DND-41 (cell line): Measurements from ENCODE around the gene SPARC.
A peak's percentile ranks its signal among the peaks of the same experiment; 100 is the strongest.

ENCODE experiments used
- ATAC-seq: fragments of 200-7000 bp; cut with Tn5 transposase; 3 replicates; pipeline ENCODE4 v1.9.1; 2021; ENCODE audit warnings: low read depth; ENCODE audit not compliant: insufficient read depth
- DNase-seq: peaks from one replicate; pipeline ENCODE4 v3.0.0-alpha.2; 2020
- H2AFZ ChIP-seq: 2 replicates; pipeline ENCODE4 v1.6.0; 2012; ENCODE audit warnings: low read depth, low read length
- H3K27ac ChIP-seq: 2 replicates; pipeline ENCODE4 v1.5.1; 2012; ENCODE audit warnings: low read length, inconsistent platforms
- H3K27me3 ChIP-seq: fragments of 200-600 bp; sonication (generic); 2 replicates; pipeline ENCODE4 v1.6.0; 2012; ENCODE audit warnings: low read length, mild to moderate bottlenecking, inconsistent platforms; ENCODE audit not compliant: insufficient read depth, poor library complexity
- H3K36me3 ChIP-seq: 2 replicates; pipeline ENCODE4 v1.5.1; 2012; ENCODE audit warnings: low read length, inconsistent platforms; ENCODE audit not compliant: insufficient read depth
- H3K4me1 ChIP-seq: 2 replicates; pipeline ENCODE4 v1.5.1; 2012; ENCODE audit warnings: mild to moderate bottlenecking, low read length; ENCODE audit not compliant: insufficient read depth
- H3K4me2 ChIP-seq: 2 replicates; pipeline ENCODE4 v1.6.0; 2012; ENCODE audit warnings: mild to moderate bottlenecking, moderate library complexity, low read length, inconsistent platforms; ENCODE audit not compliant: insufficient read depth
- H3K4me3 ChIP-seq, 2 experiments: fragments of 200-600 bp in 1 of 2; shearing (Covaris generic) in 1 of 2; 2 replicates each; pipeline ENCODE4 v1.5.1; 2012 to 2016; ENCODE audit warnings: inconsistent platforms in 2 of 2, low read length in 2 of 2, mild to moderate bottlenecking in 2 of 2, low read depth in 1 of 2, moderate library complexity in 1 of 2
- H3K79me2 ChIP-seq: 2 replicates; pipeline ENCODE4 v1.6.0; 2012; ENCODE audit warnings: low read length, inconsistent platforms; ENCODE audit not compliant: insufficient read depth
- H3K9ac ChIP-seq: 2 replicates; pipeline ENCODE4 v1.6.0; 2012; ENCODE audit warnings: low read depth, mild to moderate bottlenecking, inconsistent platforms, low read length, moderate library complexity
- H3K9me3 ChIP-seq: 2 replicates; pipeline ENCODE4 v1.5.1; 2012; ENCODE audit warnings: low read length, moderate library complexity, mild to moderate bottlenecking, inconsistent platforms; ENCODE audit not compliant: insufficient read depth, severe bottlenecking
- H4K20me1 ChIP-seq: 2 replicates; pipeline ENCODE4 v1.6.0; 2012; ENCODE audit warnings: low read length; ENCODE audit not compliant: insufficient read depth
- EZH2 ChIP-seq: IDR thresholded peaks from 3 replicates; pipeline ENCODE4 v1.6.1; 2012; ENCODE audit warnings: borderline replicate concordance, low read depth, mild to moderate bottlenecking, moderate library complexity, low read length, inconsistent platforms; ENCODE audit not compliant: severe bottlenecking
- TF ChIP-seq, protein P1 (sequence below): IDR thresholded peaks from 2 replicates; pipeline ENCODE4 v1.5.1; 2012; ENCODE audit warnings: borderline replicate concordance, low read length, moderate library complexity, mild to moderate bottlenecking; ENCODE audit not compliant: poor library complexity, severe bottlenecking; ENCODE audit errors: extremely low read depth

SPARC gene

DNA sequence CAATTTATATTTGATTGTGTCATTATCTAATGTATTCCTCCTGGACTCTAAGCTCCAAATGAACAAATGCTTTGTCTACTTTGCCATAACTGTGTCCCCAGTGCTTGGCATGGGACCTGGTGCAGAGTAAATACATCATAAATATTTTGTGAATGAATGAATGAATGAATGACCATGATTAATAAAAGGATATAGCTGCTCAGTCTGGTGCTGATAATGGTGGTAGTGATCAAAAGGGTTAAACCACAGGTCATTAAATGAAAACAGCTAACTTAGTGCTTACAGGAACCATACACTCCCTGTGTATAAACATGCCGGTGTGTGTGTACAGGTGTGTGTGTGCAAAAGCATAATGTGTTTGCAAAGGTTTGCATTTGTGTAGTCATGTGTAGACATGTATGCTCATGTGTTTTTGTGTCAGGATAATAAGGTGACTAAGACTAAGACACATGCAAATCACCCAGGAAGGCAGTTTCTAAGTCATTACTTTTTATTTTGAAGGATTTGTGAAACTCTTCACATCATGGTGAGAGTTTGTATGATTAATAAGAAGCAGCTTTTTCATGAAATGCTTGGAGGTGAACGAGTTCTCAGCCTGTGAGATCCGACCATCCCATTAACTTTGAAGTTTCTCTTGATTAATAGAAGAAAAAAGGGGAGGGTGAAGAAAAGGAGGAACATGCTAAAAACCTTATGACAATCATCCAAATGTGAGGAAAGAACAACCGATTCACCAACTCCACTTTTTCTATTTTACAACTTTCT lies 24.6 kb downstream of the SPARC start:
- DNase-seq (no peak), ATAC-seq (no peak)
- Histone ChIP-seq H3K9me3 (no peaks in the 10 kb centered on the region), H3K79me2 (no peaks in the 10 kb centered on the region), H4K20me1 (no peaks in the 10 kb centered on the region), H3K27ac (no peak overlapping the region), H3K4me1 (no peaks in the 10 kb centered on the region), H3K4me2 (no peak overlapping the region), H3K4me3 (no peak overlapping the region), H3K9ac (no peak overlapping the region), H3K27me3 (peaks cover 8% of the 10 kb centered on the region), H3K36me3 (no peaks in the 10 kb centered on the region), H2AFZ (no peak overlapping the region)
- no peak for TF ChIP-seq EZH2
- TF ChIP-seq, protein P1, sequence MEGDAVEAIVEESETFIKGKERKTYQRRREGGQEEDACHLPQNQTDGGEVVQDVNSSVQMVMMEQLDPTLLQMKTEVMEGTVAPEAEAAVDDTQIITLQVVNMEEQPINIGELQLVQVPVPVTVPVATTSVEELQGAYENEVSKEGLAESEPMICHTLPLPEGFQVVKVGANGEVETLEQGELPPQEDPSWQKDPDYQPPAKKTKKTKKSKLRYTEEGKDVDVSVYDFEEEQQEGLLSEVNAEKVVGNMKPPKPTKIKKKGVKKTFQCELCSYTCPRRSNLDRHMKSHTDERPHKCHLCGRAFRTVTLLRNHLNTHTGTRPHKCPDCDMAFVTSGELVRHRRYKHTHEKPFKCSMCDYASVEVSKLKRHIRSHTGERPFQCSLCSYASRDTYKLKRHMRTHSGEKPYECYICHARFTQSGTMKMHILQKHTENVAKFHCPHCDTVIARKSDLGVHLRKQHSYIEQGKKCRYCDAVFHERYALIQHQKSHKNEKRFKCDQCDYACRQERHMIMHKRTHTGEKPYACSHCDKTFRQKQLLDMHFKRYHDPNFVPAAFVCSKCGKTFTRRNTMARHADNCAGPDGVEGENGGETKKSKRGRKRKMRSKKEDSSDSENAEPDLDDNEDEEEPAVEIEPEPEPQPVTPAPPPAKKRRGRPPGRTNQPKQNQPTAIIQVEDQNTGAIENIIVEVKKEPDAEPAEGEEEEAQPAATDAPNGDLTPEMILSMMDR = no peak

DNA sequence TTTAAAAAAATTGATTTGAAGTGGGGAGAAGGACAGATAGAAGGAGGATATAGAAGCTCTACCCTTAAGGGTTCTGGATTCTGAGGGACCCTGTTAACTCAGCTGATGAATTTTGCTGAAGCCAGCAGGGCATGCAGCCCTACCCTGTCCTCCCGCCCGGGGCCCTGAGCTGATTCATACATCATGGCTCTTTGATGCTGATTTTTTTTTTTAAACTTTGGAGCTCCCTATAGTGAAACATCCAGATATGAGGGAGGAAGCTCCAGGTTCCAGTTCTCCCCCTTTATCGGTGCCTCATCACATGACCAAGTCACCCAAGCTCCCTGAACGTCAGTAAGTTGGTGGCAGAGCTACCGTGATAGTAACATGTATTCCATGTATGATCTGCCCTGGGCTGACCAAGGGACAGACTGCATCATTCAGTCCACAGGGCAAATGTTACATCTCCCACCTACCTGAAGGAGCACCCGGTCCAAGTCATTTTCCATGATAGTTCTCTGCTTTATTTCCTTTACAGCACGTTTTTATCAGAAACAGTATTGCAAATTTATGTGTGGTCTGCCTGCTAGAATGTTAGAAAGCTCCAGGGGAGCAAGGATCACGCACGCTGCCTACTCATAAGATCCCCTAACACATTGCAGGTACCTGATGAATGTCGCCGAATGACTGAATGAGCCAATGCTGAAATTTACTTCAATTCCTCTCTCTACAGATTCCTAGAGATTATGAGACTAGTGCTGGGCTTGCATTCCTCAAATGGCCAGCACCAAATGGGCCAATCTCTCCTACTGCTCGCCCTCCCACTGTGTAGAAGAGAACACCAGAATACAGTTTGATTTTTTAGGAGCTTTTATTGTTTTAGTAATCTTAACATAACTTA lies 25.9 kb downstream of the SPARC start:
- Histone ChIP-seq H2AFZ (no peak overlapping the region), H3K79me2 (no peaks in the 10 kb centered on the region), H3K9me3 (no peaks in the 10 kb centered on the region), H4K20me1 (no peaks in the 10 kb centered on the region), H3K27me3 (peaks cover 10% of the 10 kb centered on the region), H3K4me1 (no peaks in the 10 kb centered on the region), H3K36me3 (no peaks in the 10 kb centered on the region), H3K9ac (no peak overlapping the region), H3K27ac (no peak overlapping the region), H3K4me3 (no peak overlapping the region), H3K4me2 (no peak overlapping the region)
- TF ChIP-seq EZH2 = no peak
- TF ChIP-seq, protein P1 = no peak
- DNase-seq (no peak), ATAC-seq (no peak)

DNA sequence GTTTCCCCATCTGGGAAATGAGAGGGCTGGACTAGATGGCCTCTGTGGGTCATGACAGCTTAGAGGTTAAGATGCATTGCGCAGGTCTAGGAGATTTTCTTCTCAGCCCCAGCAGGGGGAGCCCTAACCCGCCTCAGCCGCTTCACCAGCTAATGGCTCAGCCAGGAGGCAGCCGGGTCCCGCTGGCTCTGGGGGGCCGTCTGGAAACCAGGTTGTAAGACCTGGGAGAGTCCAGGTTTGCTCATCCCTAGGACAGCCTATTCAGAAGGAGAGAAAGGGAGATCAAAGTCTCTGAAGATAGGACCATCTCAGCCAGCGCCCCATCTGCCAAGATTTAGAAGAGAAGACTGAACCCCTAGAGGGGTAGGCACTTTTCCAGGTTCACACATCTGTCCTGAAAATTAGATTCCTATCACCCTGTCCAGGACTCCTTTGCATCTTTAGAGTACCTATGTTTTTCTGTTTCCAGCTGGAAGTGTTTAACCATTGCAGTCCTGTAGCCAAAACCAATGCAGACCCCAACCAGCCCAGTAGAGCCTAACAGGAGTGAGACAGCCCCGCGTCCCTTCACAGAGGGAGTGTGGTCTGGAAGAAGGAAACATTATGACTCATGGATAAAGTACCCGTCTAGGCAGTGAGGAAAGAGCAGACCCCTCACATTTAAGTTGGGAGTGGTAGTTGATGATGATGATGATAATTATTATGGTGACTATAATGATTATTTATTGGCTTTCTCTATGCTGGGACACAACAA lies 27.5 kb downstream of the SPARC start:
- Histone ChIP-seq H3K4me1 (no peaks in the 10 kb centered on the region), H3K4me3 (no peak overlapping the region), H3K79me2 (no peaks in the 10 kb centered on the region), H3K9ac (no peak overlapping the region), H3K27ac (no peak overlapping the region), H3K27me3 (peaks cover 14% of the 10 kb centered on the region), H3K4me2 (no peak overlapping the region), H2AFZ (no peak overlapping the region), H3K9me3 (no peaks in the 10 kb centered on the region), H4K20me1 (no peaks in the 10 kb centered on the region), H3K36me3 (no peaks in the 10 kb centered on the region)
- TF ChIP-seq, protein P1 = peak; percentile 87
- TF ChIP-seq EZH2 = no peak
- DNase-seq = peak; percentile 78
- peak; percentile 99 for ATAC-seq
